ENCODE measurements around the gene RGS6.

RGS6 gene

GRCh38 chr14:72608391-72609204, 676.4 kb downstream of the RGS6 start:
- peak; percentile 86 for DNase-seq (ENCODE audit: low read depth)

DNA sequence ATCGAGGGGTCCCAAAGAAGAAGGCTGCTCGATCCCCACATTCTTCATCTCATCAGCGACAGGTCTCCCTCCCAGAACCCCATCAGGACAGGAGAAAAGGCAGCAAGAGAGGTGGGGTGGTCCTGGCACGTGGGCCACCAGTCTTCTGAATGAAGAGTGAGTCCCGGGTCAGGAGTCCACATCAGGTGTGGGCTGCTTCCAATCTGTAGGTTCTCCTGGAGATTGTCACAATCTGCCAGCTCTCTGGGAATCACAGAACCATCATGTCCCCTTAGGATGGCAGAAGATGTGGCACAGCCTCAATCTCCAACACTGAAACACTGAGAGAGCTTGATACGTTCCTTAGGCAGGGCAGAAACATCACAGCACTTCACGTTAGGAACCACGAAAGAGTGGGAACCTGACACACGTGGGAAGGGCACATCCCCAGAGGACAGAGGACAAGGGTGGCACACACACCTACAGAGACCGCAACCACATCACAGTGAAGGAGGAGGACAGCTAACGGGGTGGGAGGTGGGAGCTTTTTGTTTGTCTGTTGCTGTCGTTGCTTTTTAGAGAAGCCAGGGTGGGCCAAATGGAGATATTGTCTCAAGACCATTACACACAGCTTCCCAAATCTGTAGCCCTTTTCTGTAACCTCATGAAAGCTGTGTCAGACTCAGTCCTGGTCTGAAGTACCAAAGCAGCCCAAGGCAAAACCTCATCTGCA, 677.1 kb downstream of the RGS6 start:
- no peak for DNase-seq (ENCODE audit: low read depth)

DNA sequence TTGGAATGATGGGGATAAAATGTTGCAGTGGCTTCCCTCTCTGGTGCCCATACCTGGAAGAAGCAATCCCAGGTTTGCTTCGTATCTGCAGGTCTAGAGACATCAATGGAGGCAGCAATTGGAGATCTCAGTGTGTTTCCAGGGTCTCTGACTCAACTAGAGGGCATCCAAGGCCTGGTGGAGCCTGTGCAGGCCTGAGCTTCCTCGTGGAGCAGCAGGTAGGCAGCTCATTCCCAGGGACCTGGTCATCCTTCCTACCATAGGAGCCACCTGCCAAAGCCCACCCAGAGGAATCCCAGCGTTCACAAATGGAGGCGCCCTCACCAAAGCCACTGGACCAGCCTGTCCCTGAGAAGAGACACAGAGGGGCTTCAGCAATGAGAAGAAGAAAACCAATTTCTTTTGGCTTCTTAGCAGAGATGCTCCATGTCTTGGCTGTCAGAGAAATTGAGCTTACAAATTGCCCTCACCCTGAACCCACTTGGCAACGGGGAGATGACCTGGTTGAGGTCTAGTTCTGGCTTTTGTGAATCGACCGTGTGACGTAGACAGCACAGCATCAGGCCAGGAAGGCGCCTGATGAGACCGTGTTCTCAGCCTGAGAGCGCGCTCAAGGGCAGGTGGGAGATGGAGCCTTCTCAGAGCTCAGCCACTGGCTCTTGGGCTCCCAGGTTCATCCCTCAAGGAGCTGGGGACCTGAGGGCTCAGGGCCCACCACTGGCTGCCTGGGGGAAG, 678.0 kb downstream of the RGS6 start:
- no peak for DNase-seq (ENCODE audit: low read depth)

DNA sequence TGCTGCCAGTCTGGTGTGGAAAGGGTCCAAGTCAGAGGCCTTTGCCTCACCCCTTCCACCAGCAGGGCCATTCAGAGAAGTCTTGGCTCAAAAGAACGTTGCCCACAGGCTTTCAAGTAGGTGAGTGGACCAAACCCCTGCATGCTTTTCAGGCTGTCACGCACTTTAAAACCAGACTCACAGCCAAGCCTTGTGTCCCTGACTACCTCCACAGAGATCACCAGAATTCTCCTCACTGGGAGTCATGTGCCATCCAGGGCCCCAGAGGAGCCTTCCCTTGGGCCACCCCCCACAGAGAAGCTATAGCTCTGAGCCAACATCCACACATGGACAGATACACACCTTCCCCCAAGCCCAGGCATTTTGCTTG, 678.6 kb downstream of the RGS6 start:
- DNase-seq (ENCODE audit: low read depth): no peak

DNA sequence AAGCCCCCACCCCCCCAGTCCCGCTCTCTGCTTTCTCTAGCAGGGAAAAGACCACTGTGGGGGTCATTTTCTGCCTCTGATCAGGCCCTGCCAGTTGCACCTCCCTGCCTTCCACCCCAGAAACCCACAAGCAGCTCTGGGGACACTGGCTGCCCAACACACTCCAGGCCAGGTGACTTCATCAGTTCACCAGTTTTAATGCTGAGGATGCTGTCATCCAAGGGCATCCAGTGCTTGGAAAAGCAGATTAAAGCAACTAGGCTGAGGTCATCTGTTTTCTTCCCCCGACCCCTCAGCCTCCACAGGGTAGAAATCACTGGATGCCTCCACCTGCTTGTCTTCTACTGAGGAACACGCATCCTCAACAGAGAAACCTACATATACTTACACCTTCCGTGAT, 679.3 kb downstream of the RGS6 start:
- no peak for DNase-seq (ENCODE audit: low read depth)

DNA sequence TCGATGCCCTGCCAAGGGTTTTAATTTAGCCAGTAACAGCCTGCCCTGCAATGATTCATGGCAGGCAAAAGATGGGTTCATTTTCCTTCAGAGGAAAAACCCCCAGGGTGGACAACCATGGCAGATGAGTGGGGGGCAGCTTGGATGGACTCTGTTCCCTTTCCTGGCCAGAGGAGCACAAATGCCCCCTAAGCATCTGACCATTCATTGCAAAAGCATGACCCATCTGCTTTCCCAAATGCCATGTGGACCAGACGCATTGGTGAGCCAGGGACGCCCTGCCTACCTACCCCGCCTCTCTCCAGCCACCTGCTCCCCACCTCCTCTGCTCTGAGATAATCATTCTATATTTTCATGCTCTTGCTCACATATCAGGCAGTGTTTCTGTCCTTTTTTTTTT, 679.8 kb downstream of the RGS6 start:
- no peak for DNase-seq (ENCODE audit: low read depth)

- DNase-seq (ENCODE audit: low read depth): no peak
Observed at GRCh38 chr14:72613231-72613974, 681.2 kb downstream of the RGS6 start.

- DNase-seq (ENCODE audit: low read depth): no peak
Observed at GRCh38 chr14:72613975-72614319, 681.7 kb downstream of the RGS6 start.

DNA sequence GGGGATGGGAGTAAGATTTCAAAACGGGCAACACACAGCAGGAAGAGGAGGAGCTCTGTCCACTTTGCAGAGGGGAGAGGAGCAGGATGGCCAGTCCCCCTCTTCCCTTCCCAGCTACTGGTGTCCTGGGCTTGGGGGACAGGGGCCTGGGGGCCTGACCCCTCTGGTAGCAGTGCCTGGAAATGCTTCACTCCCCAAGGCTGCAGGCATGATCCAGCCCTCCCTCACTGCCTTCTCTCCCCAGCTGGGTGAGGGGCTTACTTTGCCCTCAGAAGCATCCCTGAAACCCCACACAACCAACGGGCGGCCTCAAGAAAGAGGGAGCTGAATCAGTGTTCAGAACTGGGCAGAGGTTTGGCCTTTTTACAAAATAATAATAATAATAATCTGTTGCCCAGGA, 682.1 kb downstream of the RGS6 start:
- no peak for DNase-seq (ENCODE audit: low read depth)

GRCh38 chr14:72614891-72615415, 682.7 kb downstream of the RGS6 start:
- DNase-seq (ENCODE audit: low read depth): no peak

DNA sequence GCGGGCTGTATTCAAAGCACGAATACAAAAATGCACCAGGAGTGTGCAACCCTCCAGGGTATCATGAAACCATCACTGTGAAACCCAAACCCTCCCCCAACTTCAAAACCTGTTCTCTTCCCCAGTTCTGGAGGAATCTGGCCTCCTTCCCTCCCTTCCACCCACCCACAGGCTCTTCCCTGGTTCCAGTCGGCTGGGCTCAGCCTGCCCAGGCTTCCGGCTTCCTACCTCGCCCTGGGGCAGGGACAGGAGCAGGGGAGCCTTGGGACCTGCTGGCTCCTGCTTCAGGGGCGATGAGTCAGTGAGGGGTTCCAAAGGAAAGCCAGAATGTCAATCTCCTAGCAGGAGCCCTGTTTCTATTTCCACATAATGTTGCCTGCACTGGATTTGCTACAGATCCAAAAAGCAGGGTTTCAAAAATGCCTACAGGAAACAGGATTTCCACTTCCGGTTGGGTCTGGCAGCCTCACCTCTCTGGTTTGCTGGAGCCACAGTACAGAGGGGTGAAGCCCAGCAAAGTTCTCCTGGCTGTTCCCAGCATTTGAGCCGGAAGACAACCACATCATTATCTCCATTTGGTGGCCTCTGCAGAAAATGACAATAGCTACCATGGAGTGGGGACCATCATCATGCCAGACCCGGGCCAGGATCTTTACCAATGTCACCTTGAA, 683.4 kb downstream of the RGS6 start:
- no peak for DNase-seq (ENCODE audit: low read depth)
